Smooth muscle cell (in vitro differentiated cells): ENCODE data around the gene NFKBIZ. TPM values are rescaled to one million over a fixed set of nuclear protein-coding genes. Genes with fewer than 3 reads are reported as not detected.

Source experiments
- DNase-seq: peaks from one replicate; lab custom pipeline; 2025; ENCODE audit not compliant: unreplicated experiment; lab: John Stamatoyannopoulos, UW
- H2AFZ ChIP-seq: fragments of 200-600 bp; sonication (generic); 2 replicates; pipeline ENCODE4 v1.6.0; 2016; ENCODE audit warnings: antibody characterized with exemption, low read depth, mild to moderate bottlenecking
- H3F3A ChIP-seq: fragments of 200-600 bp; sonication (generic); 2 replicates; pipeline ENCODE4 v1.6.0; 2017; ENCODE audit warnings: antibody characterized with exemption, low read depth
- H3K27ac ChIP-seq: fragments of 200-600 bp; sonication (generic); 2 replicates; pipeline ENCODE4 v1.5.1; 2016; ENCODE audit warnings: low read depth, mild to moderate bottlenecking
- H3K27me3 ChIP-seq: fragments of 200-600 bp; sonication (generic); 2 replicates; pipeline ENCODE4 v1.6.1; 2016; ENCODE audit warnings: low read depth, mild to moderate bottlenecking
- H3K36me3 ChIP-seq: fragments of 200-600 bp; sonication (generic); 2 replicates; pipeline ENCODE4 v1.5.1; 2016; ENCODE audit warnings: low read depth
- H3K4me1 ChIP-seq: fragments of 200-600 bp; sonication (generic); 2 replicates; pipeline ENCODE4 v1.5.1; 2016; ENCODE audit warnings: low read depth
- H3K4me2 ChIP-seq: fragments of 200-600 bp; sonication (generic); 2 replicates; pipeline ENCODE4 v1.6.0; 2016; ENCODE audit warnings: mild to moderate bottlenecking
- H3K4me3 ChIP-seq: fragments of 200-600 bp; sonication (generic); 2 replicates; pipeline ENCODE4 v1.5.1; 2016; ENCODE audit warnings: mild to moderate bottlenecking
- H3K79me2 ChIP-seq: fragments of 200-600 bp; sonication (generic); 2 replicates; pipeline ENCODE4 v1.6.0; 2016; ENCODE audit warnings: low read depth, mild to moderate bottlenecking
- H3K9ac ChIP-seq: fragments of 200-600 bp; sonication (generic); 2 replicates; pipeline ENCODE4 v1.6.0; 2016; ENCODE audit warnings: low read depth
- H3K9me3 ChIP-seq: fragments of 200-600 bp; sonication (generic); replicated peaks from 2 replicates; pipeline ENCODE4 v1.5.1; 2016; ENCODE audit warnings: low read depth
- H4K20me1 ChIP-seq: fragments of 200-600 bp; sonication (generic); 2 replicates; pipeline ENCODE4 v1.6.0; 2016; ENCODE audit warnings: low read depth
- WGBS: methylation state at CpG from one replicate; pipeline ENCODE4 v1.1.7; 2016; ENCODE audit warnings: low lambda C conversion rate; 5-methylcytosine and 5-hydroxymethylcytosine counted together
- polyA plus RNA-seq: library from polyadenylated mRNA; unstranded; fragments of >200 nt; fragmentation: Nextera tagmentation; extraction: Ambion mirVana; gene quantifications from 2 replicates; pipeline ENCODE4 v1.2.1, GENCODE V29; 2016
- total RNA-seq: library from RNA; depleted of rRNA; stranded (reverse); fragments of >200 nt; gene quantifications from 2 replicates; pipeline ENCODE4 v1.2.3, GENCODE V29; 2014
- TF ChIP-seq, protein P1 (sequence below): fragments of 200-600 bp; sonication (generic); IDR thresholded peaks from 2 replicates; pipeline ENCODE4 v1.5.1; 2017; ENCODE audit warnings: borderline replicate concordance, mild to moderate bottlenecking, antibody characterized with exemption; ENCODE audit not compliant: insufficient read depth, poor library complexity, severe bottlenecking

The NFKBIZ gene
- total and polyA plus RNA-seq, 2 experiments from 2014 or later: 236 to 306 TPM

DNA sequence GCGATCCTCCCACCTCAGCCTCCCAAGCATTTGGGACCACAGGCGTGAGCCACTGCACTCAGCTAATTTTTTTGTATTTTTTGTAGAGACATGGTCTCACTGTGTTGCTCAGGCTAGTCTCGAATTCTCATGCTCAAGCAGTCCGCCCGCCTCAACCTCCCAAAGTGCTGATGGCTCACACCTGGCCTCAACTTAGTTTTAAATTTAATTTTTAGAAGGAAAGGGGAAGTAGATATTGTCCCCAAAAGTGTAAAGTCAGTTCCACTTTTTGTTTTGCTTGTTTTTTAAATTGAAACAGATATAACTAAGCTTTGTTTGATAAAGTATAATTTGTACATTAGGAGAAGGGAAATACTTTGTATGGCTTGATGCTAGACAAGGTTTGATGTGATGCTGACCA, 31.3 kb upstream of the NFKBIZ start:
- Histone ChIP-seq H3K4me3 (no peak overlapping the region), H2AFZ (no peak overlapping the region), H3K4me1 (no peaks in the 10 kb centered on the region), H3K27me3 (no peaks in the 10 kb centered on the region), H4K20me1 (no peaks in the 10 kb centered on the region), H3K9me3 (no peaks in the 10 kb centered on the region), H3K36me3 (no peaks in the 10 kb centered on the region), H3K79me2 (peaks cover 9% of the 10 kb centered on the region), H3K4me2 (no peak overlapping the region), H3K27ac (no peak overlapping the region), H3K9ac (no peak overlapping the region), H3F3A (peaks cover 4% of the 10 kb centered on the region)
- 94% methylated on average over 5 of the region's 5 CpGs for WGBS
- TF ChIP-seq, protein P1, sequence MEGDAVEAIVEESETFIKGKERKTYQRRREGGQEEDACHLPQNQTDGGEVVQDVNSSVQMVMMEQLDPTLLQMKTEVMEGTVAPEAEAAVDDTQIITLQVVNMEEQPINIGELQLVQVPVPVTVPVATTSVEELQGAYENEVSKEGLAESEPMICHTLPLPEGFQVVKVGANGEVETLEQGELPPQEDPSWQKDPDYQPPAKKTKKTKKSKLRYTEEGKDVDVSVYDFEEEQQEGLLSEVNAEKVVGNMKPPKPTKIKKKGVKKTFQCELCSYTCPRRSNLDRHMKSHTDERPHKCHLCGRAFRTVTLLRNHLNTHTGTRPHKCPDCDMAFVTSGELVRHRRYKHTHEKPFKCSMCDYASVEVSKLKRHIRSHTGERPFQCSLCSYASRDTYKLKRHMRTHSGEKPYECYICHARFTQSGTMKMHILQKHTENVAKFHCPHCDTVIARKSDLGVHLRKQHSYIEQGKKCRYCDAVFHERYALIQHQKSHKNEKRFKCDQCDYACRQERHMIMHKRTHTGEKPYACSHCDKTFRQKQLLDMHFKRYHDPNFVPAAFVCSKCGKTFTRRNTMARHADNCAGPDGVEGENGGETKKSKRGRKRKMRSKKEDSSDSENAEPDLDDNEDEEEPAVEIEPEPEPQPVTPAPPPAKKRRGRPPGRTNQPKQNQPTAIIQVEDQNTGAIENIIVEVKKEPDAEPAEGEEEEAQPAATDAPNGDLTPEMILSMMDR: no peak
- no peak for DNase-seq

DNA sequence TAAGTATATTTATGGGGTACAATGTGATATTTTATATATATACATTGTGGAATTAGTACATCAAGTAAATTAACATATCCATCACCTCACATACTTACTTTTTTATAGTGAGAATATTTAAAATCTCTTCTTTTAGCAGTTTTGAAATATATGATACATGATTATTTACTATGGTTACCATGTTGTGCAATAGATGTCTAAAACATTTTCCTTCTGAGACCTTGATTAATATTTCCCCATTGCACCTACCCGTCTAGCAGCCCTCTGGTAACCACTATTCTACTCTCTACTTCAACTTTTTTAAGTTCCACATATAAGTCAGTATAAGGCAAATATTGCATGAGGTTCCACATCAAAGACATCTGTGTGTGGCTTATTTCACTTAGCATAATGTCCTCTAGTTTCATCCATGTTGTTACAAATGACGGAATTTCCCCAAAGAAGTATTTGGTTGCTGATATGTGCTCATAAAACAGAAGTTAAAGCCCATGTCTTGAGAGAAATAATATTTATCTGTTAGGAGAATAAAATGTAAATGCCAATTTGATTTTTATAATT, 29.6 kb upstream of the NFKBIZ start:
- Histone ChIP-seq H3K9me3 (no peaks in the 10 kb centered on the region), H3K27ac (no peak overlapping the region), H3K4me2 (no peak overlapping the region), H3K4me3 (no peak overlapping the region), H3K36me3 (no peaks in the 10 kb centered on the region), H3F3A (no peaks in the 10 kb centered on the region), H4K20me1 (no peaks in the 10 kb centered on the region), H3K9ac (no peak overlapping the region), H3K79me2 (peaks cover 2% of the 10 kb centered on the region), H3K27me3 (no peaks in the 10 kb centered on the region), H3K4me1 (no peaks in the 10 kb centered on the region), H2AFZ (no peak overlapping the region)
- TF ChIP-seq, protein P1: no peak
- no peak for DNase-seq
- 94% methylated on average over 2 of the region's 2 CpGs for WGBS

DNA sequence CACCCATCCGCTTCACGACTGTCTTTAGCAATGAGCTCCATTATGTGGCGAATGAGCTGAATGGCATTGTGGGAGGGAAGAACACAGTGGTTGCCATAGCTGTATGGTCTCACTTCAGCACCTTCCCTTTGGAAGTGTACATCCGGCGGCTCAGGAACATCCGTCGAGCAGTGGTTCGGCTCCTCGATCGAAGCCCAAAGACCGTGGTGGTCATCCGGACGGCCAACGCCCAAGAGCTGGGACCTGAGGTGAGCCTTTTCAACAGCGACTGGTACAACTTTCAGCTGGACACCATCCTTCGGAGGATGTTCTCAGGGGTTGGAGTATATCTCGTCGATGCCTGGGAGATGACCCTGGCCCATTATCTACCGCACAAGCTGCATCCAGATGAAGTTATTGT, 27.8 kb upstream of the NFKBIZ start:
- Histone ChIP-seq H3K4me2 (no peak overlapping the region), H3K79me2 (no peaks in the 10 kb centered on the region), H2AFZ (no peak overlapping the region), H3K27ac (no peak overlapping the region), H4K20me1 (no peaks in the 10 kb centered on the region), H3K9me3 (no peaks in the 10 kb centered on the region), H3K9ac (no peak overlapping the region), H3K4me1 (no peaks in the 10 kb centered on the region), H3K4me3 (no peak overlapping the region), H3K27me3 (no peaks in the 10 kb centered on the region), H3F3A (no peaks in the 10 kb centered on the region), H3K36me3 (no peaks in the 10 kb centered on the region)
- DNase-seq: no peak
- 97% methylated on average over 19 of the region's 19 CpGs for WGBS
- TF ChIP-seq, protein P1: no peak

DNA sequence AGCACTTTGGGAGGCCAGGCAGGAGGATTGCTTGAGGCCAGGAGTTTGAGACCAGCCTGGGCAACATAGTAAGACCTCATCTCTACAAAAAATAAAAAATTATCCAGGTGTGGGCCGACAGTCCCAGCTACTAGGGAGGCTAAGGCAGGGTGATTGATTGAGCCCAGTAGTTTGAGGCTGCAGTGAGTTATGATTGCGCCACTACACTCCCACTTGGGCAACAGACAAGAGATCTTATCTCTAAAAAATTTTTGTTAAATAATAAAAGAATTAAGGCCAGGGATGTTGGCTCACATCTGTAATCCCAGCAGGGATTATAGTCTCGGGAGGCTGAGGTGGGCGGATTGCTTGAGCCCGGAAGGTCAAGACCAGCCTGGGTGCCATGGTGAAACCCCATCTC, 25.8 kb upstream of the NFKBIZ start:
- DNase-seq: no peak
- H3K4me3 ChIP-seq: no peak overlapping the region
- H3K4me2 ChIP-seq: no peak overlapping the region
- H3K27me3 ChIP-seq: no peaks in the 10 kb centered on the region
- WGBS: 73% methylated on average over 5 of the region's 5 CpGs
- H3K79me2 ChIP-seq: no peaks in the 10 kb centered on the region
- no peak overlapping the region for H3K27ac ChIP-seq
- H3K4me1 ChIP-seq: peaks cover 11% of the 10 kb centered on the region
- no peak overlapping the region for H2AFZ ChIP-seq
- no peaks in the 10 kb centered on the region for H4K20me1 ChIP-seq
- TF ChIP-seq, protein P1: no peak
- H3F3A ChIP-seq: peaks cover 10% of the 10 kb centered on the region
- no peak overlapping the region for H3K9ac ChIP-seq
- H3K9me3 ChIP-seq: no peaks in the 10 kb centered on the region
- H3K36me3 ChIP-seq: no peaks in the 10 kb centered on the region
